Nucleus accumbens (tissue), 56 donors: ENCODE results near the gene KRTAP5-9.
"Not testable (repeated sequence)": the region's sequence is repeated elsewhere in the genome, so short reads cannot be mapped to it uniquely, and the experiment has no call there.

Experiments
- DNase-seq, 56 donors: peaks; one replicate each; lab custom pipeline; 2025; lab: John Stamatoyannopoulos, UW

Gene KRTAP5-9

DNA sequence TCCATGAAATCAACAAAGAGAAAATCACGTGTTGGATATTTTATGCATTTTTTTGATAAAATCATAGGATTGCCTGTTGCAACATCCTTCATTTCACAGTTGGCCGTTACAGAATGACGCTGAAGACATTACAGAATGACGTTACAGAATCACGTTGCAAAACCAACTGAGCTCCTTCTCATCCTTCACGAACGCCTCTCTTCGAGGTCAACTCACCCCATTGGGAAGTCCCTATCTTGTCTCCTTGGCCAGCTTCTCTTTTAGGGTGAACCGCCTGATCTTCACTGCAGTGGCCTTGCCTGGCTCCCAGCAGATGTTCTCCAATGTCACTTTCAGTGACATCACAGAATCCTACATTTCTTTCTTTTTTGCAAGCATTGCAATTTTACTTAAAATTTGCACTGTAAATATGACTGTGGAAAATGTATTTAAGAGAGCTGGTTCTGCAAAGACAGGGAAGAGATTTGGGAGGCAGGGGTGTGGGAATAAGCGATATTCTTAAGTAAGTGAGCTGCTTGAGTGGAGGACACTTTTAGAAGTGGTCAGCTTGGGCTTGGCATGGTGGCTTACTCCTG, 16.1 kb upstream of the KRTAP5-9 start:
- no peak for DNase-seq

GRCh38 chr11:71534711-71535608, 13.3 kb upstream of the KRTAP5-9 start:
- not testable (repeated sequence) for DNase-seq

GRCh38 chr11:71535825-71536224, 12.4 kb upstream of the KRTAP5-9 start:
- no peak for DNase-seq

GRCh38 chr11:71537537-71537936, 10.7 kb upstream of the KRTAP5-9 start:
- DNase-seq, result no peak

DNA sequence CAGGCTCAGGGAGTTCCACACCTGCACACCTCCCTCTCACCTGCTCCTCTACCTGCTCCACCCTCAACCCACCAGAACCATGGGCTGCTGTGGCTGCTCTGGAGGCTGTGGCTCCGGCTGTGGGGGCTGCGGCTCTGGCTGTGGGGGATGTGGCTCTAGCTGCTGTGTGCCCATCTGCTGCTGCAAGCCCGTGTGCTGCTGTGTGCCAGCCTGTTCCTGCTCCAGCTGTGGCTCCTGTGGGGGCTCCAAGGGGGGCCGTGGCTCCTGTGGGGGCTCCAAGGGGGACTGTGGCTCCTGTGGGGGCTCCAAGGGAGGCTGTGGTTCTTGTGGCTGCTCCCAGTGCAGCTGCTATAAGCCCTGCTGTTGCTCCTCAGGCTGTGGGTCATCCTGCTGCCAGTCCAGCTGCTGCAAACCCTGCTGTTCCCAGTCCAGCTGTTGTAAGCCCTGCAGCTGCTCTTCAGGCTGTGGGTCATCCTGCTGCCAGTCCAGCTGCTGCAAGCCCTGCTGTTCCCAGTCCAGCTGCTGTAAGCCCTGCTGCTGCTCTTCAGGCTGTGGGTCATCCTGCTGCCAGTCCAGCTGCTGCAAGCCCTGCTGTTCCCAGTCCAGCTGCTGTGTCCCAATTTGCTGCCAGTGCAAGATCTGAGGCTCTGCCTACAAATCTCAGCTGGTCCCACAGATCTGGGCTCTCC, 10.1 kb upstream of the KRTAP5-9 start, which contains the start of gene KRTAP5-8:
TSS of gene KRTAP5-8 (plus strand) at position 49 of the 689 bp plus-strand sequence. CDS start at position 80, 31 bp downstream.
- not testable (repeated sequence) for DNase-seq

DNA sequence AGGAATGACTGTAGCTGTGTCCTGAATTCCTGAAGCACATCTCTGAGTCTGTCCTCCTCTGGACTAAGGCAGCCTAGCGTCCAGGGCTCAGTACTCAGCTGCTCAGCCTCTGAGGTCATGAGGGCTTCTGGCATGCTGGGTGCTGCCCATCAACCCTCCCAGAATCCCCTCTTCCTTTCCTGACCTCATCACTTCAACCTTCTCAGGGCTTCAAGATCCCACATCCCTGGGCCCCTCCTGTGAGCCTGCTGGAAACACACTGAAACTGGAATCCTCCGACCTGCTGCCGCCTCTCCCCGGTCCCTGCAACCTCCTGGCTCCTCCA, 9.6 kb upstream of the KRTAP5-9 start:
- DNase-seq, result no peak

DNA sequence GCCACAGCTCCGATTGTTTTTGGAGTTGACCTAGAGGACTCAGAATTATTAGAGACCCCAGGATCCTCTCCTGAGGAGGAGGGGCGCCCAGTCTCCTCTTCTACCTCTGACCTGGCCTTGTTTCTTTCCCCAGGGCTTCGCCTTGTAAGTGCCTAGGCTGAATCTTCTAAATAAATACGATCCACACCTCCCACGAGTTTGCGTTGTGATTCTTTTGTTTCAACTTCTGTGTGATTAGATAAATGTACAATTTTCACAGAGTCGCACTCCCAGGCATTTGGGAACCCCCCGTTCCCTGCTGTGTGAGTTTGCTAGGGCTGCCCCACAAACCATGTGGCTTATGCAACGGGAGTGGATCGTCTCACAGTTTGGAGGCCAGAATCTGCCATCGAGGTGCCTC, 9.2 kb upstream of the KRTAP5-9 start:
- no peak for DNase-seq

GRCh38 chr11:71539971-71540370, 8.2 kb upstream of the KRTAP5-9 start:
- not testable (repeated sequence) for DNase-seq

DNA sequence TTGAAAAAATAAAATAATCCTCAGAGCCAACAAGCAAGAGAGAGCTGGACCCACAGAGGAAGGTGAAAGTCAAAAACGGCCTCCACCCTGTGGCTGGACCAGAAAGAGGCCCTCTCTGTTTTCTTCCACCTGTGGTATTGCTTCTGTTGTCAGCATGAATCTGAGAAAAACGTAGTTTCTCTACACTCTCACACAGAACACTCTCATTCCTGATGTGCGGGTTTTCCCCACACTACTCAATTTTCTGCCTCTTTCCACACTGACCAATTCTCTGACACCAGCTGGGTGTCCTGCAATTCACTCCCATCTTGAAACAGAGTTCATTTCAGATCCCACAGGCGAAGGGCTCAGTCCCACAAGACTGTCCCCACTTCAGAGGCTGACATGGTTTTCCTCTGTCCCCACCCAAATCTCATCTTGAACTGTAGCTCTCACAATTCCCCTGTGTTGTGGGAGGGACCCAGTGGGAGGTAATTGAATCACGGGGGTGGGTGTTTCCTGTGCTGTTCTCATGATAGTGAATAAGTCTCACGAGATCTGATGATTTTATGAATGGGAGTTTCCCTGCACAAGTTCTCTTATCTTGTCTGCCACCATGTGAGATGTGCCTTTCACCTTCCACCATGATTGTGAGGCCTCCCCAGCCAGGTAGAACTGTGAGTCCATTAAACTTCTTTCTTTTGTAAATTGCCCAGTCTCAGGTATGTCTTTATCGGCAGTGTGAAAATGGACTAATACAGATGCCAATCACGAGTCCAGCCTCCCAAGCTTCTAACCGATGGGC, 7.5 kb upstream of the KRTAP5-9 start:
- not testable (repeated sequence) for DNase-seq

- DNase-seq, result no peak
Observed at GRCh38 chr11:71542382-71542781, 5.8 kb upstream of the KRTAP5-9 start.

GRCh38 chr11:71542879-71543777, 5.1 kb upstream of the KRTAP5-9 start:
- DNase-seq, result no peak

GRCh38 chr11:71543866-71544265, 4.4 kb upstream of the KRTAP5-9 start:
- DNase-seq, result no peak

DNA sequence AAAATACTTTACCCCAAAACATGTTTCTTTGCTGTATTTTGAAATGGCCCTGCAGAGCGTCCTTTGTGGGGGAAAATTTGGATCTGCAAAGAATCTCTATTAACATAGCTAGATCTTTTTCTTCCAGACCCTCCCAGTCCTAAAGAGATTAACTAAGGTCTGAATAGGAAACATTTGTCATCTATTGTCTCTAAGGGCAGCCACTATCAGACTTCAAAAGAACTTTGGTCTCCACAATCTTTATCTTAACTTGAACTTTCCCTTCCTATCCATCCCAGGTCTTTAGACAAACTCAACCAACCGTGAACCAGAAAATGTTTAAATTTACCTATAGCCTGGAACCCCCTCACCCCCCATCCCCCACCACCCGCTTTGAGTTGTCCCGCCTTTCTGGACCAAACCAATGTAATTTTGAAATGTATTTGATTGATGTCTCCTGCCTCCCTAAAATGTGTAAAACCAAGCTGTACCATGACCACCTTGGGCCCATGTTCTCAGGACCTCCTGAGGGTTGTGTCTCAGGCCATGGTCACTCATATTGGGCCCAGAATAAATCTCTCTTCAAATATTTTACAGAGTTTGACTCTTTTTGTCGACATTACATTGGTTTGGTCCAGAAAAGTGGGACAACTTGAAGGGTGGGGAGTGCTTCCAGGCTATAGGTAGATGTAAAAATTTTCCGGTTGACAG, 3.5 kb upstream of the KRTAP5-9 start:
- no peak for DNase-seq

DNA sequence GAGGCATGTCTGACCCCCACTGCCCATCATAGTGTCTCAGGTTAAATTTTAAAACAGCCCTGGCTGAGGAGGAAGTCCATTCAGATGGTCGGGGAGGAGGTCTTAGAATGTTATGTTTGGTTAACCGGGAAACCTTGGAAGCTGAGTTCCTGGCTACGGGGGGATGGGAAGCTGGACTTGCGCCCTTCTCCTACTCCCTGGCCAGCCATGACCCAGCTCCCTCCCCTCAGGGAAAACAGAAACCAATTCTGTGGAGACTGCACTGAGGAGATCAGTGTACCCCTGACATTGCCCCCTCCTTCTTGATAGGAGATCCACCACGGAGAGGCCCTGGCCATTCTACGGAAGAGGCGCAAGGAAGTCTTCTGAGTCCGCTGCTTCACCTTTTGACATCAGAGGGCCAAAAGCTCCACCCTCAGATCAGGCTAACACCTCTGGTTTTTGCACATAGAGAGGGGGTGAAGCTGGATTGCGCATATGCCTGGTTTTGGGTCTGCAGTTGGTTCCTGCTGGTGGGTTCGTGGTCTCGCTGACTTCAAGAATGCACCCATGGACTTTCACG, 2.7 kb upstream of the KRTAP5-9 start:
- DNase-seq, result no peak

GRCh38 chr11:71548716-71549151, 514 bp downstream of the KRTAP5-9 start:
- no peak for DNase-seq

GRCh38 chr11:71551711-71552110, 3.5 kb downstream of the KRTAP5-9 start:
- no peak for DNase-seq

GRCh38 chr11:71554996-71555395, 6.8 kb downstream of the KRTAP5-9 start:
- DNase-seq, result no peak

DNA sequence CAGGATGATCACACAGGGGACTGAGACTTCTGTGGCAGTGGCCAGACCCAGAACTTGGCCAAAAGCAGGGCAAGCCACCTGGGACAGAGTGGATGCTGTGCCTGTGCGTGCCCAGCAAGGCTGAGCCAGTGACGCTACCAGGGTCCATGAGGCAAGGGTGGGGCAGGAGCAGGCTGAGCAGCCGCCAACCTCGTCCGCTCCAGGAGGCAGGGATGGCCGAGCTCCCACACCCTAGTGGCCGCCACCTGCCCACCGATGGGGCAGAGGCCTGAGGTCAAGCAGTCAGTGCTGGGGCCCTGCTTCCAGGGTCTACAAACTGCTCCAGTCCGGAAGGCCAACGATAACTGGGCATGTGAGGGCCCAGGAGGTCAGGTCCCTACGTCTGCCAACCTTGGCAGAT, 7.3 kb downstream of the KRTAP5-9 start:
- no peak for DNase-seq

DNA sequence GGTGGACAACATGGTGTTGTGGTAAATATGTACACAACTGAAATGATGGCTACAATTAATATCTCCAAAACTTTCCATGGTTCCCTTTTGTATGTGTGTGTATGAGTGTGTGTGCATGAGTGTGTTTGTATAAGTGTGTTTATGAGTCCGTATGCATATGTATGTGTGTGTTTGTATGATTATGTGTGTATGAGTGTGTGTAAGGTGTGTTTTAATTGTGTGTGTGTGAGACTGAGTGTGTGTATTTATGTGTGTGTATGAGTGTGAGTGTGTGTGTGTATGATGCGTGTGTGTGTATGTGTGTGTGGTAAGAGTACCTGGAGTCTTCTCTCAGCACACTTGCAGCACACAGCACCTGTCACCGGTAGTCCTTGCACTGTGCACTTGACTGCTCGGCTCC, 7.8 kb downstream of the KRTAP5-9 start:
- DNase-seq, result no peak
